Ecto neural progenitor cell (in vitro differentiated cells): ENCODE measurements around the gene COLGALT1.

Source experiments
- DNase-seq: peaks from one replicate; pipeline ENCODE4 v3.0.0-alpha.2; 2018; ENCODE audit warnings: low spot score

The COLGALT1 gene

DNA sequence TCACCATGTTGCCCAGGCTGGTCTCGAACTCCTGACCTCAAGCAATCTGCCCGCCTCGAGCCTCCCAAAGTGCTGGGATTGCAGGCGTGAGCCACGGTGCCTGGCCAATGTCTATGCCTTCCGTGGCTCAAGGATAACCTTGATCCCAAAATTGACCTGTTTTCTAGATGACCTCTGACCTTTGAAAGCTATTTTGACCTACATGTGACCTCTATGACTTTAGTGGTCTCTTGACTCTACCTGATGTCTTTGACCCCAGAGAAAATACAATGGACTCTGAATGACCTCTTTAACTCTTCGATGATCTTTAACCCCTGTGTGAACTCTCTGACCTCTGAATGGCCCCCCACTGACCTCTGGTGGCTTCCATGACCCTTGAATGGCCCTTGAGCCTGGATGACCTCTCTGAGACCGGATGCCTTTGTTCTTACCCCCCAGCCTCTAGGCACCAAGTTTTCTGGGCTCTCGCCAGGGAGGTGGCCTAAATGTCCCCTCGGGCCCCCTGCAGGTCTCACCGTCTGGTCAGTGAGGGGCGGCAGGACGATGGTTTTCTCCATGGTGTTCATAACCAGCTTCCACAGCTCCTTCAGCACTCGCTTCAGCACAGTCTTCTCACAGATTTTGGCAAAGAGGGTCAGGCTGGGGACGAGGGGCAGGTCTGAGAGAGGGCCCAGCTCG lies 69.0 kb downstream of the COLGALT1 start:
- no peak for DNase-seq

DNA sequence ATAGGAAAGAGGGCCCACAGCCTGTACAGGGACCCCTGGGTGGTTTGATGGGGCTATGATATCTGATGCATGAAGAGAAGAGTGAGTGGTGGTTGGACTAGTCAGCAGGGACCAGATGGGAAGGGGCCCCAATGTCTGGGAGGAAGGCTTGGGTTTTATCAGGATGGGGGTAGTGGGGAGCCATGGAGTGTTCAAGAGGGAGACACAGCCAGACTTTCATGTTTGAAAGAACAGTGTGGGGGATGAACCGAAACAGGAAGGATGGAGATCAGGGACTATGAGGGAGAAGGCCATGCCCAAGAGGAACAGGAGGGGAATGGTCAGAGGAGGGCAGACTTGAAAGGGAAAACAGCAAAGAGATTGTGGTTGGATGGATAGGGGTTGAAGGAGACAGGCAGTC lies 69.6 kb downstream of the COLGALT1 start:
- no peak for DNase-seq

DNA sequence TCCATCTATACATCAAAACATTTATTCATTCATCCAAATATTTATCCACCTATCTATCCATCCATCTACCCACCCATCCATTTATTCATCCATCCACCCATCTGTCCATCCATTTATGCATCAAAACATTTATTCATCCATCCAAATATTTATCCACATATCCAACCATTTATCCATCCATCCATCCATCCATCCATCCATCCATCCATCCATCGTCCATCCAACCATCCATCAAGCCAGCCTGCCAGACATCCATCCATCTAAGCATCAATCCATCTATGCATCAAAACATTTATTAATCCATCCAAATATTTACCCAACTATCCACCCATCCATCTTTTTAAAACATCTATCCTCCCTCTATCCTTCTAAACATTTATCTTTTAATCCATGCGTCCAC lies 70.5 kb downstream of the COLGALT1 start:
- no peak for DNase-seq

DNA sequence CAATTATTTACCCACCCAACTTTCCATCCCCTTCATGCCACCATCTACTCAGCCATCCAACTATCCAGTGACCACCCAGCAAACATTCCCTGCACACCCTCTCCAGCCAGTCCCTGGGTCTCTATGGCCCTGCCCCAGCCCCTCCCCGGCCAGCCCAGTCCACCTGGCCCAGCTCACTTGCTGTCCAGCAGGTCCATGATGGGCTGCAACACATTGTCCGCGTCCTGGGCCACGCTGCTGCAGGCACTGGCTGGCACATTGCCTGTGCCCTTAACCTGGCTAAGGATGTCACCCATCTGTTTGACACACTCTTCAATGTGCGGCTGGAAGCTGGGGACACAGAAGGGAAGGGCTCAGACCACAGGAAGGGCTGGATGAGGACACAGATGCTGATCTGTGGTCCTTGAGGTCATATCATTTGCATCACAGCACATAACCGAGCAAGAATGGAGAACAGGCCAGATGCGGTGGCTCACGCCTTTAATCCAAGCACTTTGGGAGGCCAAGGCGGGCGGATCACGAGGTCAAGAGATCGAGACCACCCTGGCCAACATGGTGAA lies 71.1 kb downstream of the COLGALT1 start:
- DNase-seq: peak; percentile 41

DNA sequence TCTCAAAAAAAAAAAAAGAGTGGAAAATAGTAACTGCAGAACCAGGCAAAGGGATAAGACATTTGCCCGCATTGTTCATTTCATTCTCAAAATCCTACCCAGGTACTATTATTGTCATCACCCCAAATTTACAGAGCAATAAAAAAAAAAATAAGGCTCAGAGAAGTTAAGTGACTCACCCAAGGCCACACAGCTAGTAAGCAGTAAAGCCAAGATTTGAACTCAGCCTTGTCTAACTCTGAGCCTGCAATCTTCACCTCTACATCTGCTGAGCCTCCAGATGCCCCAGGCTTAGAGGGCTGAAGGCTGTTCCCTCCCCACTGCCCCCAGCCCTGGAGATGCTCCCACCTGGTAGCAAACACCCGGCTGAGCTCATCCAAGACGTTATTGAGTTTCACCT lies 71.7 kb downstream of the COLGALT1 start:
- no peak for DNase-seq

DNA sequence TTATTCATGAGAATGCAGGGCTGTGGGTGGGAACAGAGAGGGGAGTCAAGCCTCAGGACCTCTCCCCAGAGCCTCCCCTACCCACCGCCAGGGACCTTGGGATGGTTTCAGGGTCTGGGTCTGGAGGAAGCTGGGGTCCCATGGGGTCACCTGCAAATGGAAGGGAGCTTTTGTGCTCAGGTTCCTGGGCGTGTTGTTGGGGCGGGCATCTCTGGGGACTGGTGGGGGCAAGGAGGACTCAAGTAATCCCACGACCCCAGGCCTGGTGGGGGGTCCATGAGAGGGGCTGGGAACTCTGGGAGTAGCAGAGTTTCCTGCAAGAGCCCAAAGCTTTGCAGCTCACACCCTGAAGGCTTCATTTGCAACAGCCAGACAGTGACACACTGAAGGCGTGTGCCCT lies 72.5 kb downstream of the COLGALT1 start:
- peak; percentile 37 for DNase-seq

DNA sequence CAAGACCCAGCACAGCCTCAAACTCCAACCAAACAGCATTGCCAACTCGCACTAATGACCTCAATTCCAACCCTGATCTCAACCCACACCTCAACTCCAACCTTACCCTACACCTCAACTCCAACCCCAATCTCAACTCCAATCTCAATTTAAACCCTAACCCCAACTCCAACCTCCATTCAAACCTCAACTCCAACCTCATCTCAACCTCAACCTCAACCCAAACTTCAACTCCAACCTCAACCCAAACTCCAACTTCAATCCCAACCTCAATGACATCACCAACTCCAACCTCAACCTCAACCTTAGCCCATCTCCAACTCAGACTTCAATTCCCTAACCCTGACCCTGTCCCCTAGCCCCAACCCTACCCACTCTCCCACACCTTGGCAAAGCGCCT lies 74.3 kb downstream of the COLGALT1 start:
- no peak for DNase-seq

DNA sequence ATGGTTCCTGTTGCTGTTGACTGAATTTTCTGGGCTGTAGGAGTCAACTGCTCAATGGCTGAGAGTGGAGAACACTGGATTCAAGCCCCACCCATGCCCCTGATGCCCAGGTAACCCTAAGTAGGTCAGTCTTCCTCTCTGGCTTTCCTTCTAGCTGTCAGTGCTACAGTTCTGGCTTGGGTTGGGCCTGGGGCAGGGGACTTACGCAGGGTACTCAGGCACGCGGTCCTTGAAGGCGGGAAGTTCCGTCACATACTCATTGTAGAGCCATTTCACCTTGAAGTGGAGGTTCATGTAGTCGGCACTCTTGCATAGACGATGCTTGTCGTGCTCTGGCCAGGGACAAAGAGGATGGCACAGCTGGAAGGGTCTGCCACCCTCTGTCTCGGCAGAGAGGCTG lies 77.1 kb downstream of the COLGALT1 start:
- DNase-seq: no peak
